Forelimb muscle (tissue), 1 donor: Measurements from ENCODE around the gene MPC2. TPM values are rescaled to one million over a fixed set of nuclear protein-coding genes. Genes with fewer than 3 reads are reported as not detected.
"Not testable (repeated sequence)": the region's sequence is repeated elsewhere in the genome, so short reads cannot be mapped to it uniquely, and the experiment has no call there.

Experiments used
- DNase-seq: peaks from one replicate; pipeline ENCODE4 v3.0.0-alpha.2; 2013; ENCODE audit warnings: low read depth
- polyA plus RNA-seq: library from polyadenylated mRNA; unstranded; fragments of 120-200 nt; gene quantifications from one replicate; pipeline ENCODE4 v1.2.1, GENCODE V29; 2013; ENCODE audit not compliant: insufficient read length

MPC2 gene
- polyA plus RNA-seq, 1 donor, result 66.5 TPM

GRCh38 chr1:167934426-167935215 lies 2.3 kb downstream of the MPC2 start:
- DNase-seq, result no peak

DNA sequence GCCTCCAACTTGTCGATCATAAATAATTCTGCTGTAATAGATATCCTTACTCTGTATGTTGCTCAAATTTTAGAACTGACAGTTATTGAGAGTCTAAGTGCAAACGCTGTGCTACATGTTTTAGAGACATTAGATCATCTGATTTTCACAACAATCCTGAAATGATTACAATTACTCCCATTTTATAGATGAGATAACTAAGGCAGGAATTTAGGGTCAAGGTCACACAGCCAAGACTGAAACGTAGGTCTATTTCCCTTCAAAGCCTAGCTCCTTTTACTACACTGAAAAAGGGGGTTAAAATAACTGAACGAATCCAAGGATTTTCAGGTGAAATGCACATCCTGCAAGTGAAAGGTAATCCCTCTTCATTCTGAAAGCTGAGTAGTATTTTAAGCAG lies 3.1 kb downstream of the MPC2 start:
- DNase-seq, result no peak

GRCh38 chr1:167929725-167930124 lies 7.1 kb downstream of the MPC2 start:
- DNase-seq, result no peak

- DNase-seq, result not testable (repeated sequence)
These were observed 8.0 kb downstream of the MPC2 start for GRCh38 chr1:167928919-167929318.

- no peak for DNase-seq
These were observed 8.4 kb downstream of the MPC2 start for GRCh38 chr1:167928457-167928852.

GRCh38 chr1:167927046-167927754 lies 9.7 kb downstream of the MPC2 start:
- no peak for DNase-seq

GRCh38 chr1:167926486-167926997 lies 10.3 kb downstream of the MPC2 start:
- no peak for DNase-seq

- no peak for DNase-seq
These were observed 12.2 kb downstream of the MPC2 start for GRCh38 chr1:167924543-167925231.

GRCh38 chr1:167924102-167924501 lies 12.8 kb downstream of the MPC2 start:
- DNase-seq, result no peak

DNA sequence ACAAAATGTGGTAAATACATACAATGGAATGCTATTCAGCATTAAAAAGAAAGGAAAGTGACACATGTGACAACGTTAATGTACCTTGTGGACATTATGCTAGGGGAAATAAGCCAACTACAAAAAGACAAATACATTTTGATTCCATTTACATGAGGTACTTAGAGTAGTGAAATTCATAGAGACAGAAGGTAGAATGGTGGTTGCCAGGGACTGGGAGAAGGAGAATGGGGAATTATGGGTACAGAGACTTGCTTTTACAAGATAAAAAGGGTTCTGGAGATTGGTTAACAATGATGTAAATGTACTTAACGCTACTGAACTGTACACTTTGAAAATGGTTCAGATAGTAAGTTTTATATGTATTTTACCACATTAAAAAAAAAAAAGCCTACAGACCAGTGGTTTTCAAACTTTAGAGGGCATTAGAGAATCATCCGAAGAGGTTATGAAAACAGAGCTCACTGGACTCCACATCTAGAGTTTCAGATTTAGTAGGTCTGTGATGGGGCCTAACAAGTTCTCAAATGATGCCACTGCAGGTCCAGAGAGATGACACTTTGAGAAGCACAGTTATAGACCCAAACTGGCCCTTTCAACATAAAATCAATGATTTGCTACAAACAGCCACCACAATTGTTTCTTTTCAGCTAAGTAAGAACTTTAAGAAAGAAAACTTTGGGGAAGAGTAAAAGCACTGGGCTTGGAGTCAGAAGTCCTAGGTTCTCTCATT lies 13.4 kb downstream of the MPC2 start:
- no peak for DNase-seq

DNA sequence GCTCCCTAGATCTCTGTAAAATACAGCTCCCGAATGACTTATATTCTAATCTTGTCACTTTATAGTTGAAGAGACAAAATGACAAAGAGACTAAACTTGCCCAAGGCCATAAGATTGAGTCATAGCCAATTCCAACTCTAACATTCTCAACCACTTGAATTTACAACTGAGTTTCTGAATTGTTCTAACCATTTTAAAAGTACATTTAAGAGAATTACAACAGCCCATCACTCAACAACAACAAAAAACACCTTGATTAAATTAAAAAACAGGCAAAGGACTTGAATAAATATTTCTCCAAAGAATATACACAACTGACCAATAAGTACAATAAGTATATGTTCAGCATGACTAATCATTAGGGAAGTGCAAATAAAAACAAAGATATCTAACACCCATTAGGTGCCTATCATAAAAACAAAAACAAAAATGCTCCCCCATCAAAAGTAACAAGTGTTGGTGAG lies 14.2 kb downstream of the MPC2 start:
- no peak for DNase-seq

DNA sequence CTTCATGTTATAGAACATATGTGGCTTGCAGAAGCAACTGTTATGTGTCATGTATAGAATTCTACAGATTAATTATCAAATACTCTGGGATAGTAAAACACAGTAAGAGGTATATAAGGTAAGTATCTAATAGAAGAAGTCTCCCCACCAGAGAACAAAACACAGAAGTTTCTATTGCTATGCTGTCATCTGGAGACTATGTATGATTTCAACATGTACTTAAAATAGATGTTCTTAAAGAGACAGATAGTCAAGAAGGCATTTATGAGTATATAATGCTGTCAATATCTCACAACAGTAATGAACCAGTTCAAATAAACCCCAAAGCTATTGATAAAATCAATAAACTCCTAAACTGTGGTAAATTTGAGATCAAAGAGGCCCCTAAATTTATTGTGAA lies 14.8 kb downstream of the MPC2 start:
- no peak for DNase-seq

- no peak for DNase-seq
These were observed 19.9 kb downstream of the MPC2 start for GRCh38 chr1:167916766-167917511.

GRCh38 chr1:167915569-167915968 lies 21.3 kb downstream of the MPC2 start:
- DNase-seq, result no peak

GRCh38 chr1:167913895-167914496 lies 22.9 kb downstream of the MPC2 start, which contains the start of gene ADCY10:
ADCY10 (minus strand) TSS chr1:167914134; CDS start chr1:167905140, 8,994 bp downstream.
- DNase-seq, result no peak

DNA sequence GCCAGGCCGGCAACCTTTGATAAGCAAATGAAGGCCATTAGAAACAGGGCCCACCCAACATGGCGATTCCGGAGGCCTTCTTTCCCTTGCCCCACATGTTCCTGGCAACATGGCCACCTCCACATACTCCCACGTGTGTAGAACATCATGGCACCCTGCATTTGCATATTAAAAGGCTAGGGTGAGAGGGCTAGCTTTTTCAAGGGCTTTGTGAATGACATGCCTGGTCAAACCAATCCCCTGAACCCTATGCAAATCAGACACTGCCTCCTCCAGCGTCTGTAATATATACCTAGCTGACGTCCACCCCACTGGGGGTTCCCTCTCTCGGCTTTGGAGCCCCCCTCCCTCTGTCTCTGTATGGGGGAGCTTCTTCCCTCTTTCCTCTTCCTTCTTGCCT lies 24.6 kb downstream of the MPC2 start:
- DNase-seq, result no peak

GRCh38 chr1:167911413-167911812 lies 25.5 kb downstream of the MPC2 start:
- DNase-seq, result no peak

DNA sequence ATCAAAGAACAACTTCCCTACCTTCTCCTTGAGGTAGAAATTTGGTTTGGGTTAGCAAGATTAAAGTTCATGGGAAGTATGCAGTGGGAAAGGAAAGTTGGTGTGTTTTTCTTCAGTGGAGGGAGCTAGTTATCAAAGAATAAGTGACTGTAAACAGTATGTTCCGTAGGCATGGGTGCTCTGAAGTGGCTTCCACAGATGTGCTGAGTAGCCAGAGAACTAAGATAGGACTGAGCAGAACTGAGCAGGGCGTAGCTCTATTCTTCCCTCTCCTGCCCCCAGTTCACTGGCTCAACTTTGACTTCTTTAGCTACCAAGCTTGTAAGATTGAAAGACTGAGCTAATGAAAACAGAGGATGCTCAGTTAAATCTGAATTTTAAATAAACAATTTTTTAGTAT lies 26.3 kb downstream of the MPC2 start:
- no peak for DNase-seq

DNA sequence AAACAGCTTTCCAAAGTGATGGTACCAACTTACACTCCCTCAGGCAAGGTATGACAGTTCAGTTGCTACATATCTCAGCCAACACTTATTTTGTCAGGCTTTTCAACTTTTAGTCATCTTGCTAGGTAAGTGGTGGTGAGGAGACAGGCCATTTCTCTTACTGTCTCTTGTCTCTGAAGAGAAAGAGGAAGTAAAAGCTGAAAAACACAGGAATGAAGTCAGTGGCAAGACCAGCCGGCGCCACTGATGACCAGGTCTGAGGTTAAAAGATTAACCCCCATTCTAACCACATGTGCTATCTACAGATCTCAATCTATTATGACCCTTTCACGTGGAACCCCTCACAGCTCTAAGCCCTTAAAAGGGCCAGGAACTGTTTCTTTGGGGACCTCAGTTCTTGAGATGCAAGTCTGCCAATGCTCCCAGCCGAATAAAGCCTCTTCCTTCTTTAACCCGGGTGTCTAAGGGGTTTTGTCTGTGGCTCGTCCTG lies 27.1 kb downstream of the MPC2 start:
- no peak for DNase-seq

GRCh38 chr1:167905671-167906070 lies 31.2 kb downstream of the MPC2 start:
- no peak for DNase-seq
